HepG2 (cell line): Measurements from ENCODE around the gene NELFB. TPM values are rescaled to one million over a fixed set of nuclear protein-coding genes. Genes with fewer than 3 reads are reported as not detected.

Experiments used
- ATAC-seq: fragments of 200-7000 bp; cut with Tn5 transposase; 3 replicates; pipeline ENCODE4 v1.9.1; 2020; ENCODE audit warnings: mild to moderate bottlenecking, moderate library complexity
- BruUV-seq: library from RNA; stranded (reverse); fragments of 400-500 nt; replicated peaks from 2 replicates; lab custom pipeline; 2021; lab: Mats Ljungman, UMichigan
- CTCF ChIA-PET: fragments of 300-600 bp; formaldehyde crosslinking; extraction: SDS; loops from one replicate; lab custom pipeline; 2021; ENCODE audit warnings: low total read pairs, inconsistent platforms, low intra/inter-chr PET ratio; lab: Yijun Ruan, JAX
- POLR2A ChIA-PET: fragments of 350-600 bp; sonication (Branson Sonifier 250); formaldehyde crosslinking; loops from one replicate; lab custom pipeline; 2020; ENCODE audit warnings: antibody characterized with exemption, inconsistent platforms; lab: Yijun Ruan, JAX
- DNase-seq: peaks from one replicate; pipeline ENCODE4 v3.0.0-alpha.2; 2015; ENCODE audit warnings: low spot score
- FAIRE-seq: peaks from 3 replicates; lab custom pipeline; 2011; peaks lifted over from hg19 to GRCh38; lab: Jason Lieb, UNC
- H2AFZ ChIP-seq: one replicate; pipeline ENCODE4 v1.6.1; 2011; ENCODE audit warnings: low read length, inconsistent platforms
- H3K27ac ChIP-seq: fragments of 300-600 bp; 3 replicates; pipeline ENCODE4 v1.8.0; 2011; ENCODE audit warnings: mixed run types, mild to moderate bottlenecking, mixed read lengths, low read length, inconsistent platforms; ENCODE audit not compliant: insufficient read depth; ENCODE audit errors: extremely low read length
- H3K27me3 ChIP-seq, 2 experiments: fragments of 200-600 bp in 1 of 2; 2 replicates in 1 of 2; 3 replicates in 1 of 2; pipeline versions ENCODE4 v1.6.0 to v1.8.0; 2011; ENCODE audit warnings: low read length in 2 of 2, mild to moderate bottlenecking in 2 of 2, moderate library complexity in 2 of 2, inconsistent platforms in 1 of 2; ENCODE audit not compliant: insufficient read depth in 2 of 2, control insufficient read depth in 1 of 2
- H3K36me3 ChIP-seq, 2 experiments: fragments of 200-600 bp in 1 of 2; replicated peaks in 1 of 2; 2 replicates in 1 of 2; 3 replicates in 1 of 2; pipeline versions ENCODE4 v1.5.1 to v1.8.0; 2011; ENCODE audit warnings: low read length in 2 of 2, inconsistent platforms in 1 of 2; ENCODE audit not compliant: insufficient read depth in 2 of 2, control insufficient read depth in 1 of 2
- H3K4me1 ChIP-seq: 2 replicates; pipeline ENCODE4 v1.5.1; 2012; ENCODE audit warnings: low read length, inconsistent platforms; ENCODE audit not compliant: insufficient read depth
- H3K4me2 ChIP-seq: 2 replicates; pipeline ENCODE4 v1.6.0; 2011; ENCODE audit warnings: low read depth, low read length, inconsistent platforms
- H3K4me3 ChIP-seq, 3 experiments: fragments of 200-600 bp in 1 of 3; sonication (generic), shearing (Covaris generic) in 1 of 3; replicated peaks in 1 of 3; 2 replicates each; pipeline ENCODE4 v1.5.1; 2011 to 2016; ENCODE audit warnings: low read length in 3 of 3, inconsistent platforms in 2 of 3, low read depth in 2 of 3, mild to moderate bottlenecking in 2 of 3, control low read depth in 1 of 3, mixed read lengths in 1 of 3; ENCODE audit not compliant: insufficient read depth in 1 of 3
- H3K79me2 ChIP-seq: one replicate; pipeline ENCODE4 v1.6.1; 2011; ENCODE audit warnings: low read length, inconsistent platforms; ENCODE audit not compliant: insufficient read depth
- H3K9ac ChIP-seq: 2 replicates; pipeline ENCODE4 v1.6.0; 2011; ENCODE audit warnings: mild to moderate bottlenecking, low read depth, low read length, inconsistent platforms; ENCODE audit not compliant: insufficient read depth
- H3K9me3 ChIP-seq: 2 replicates; pipeline ENCODE4 v1.5.1; 2012; ENCODE audit warnings: mild to moderate bottlenecking, low read length
- H4K20me1 ChIP-seq: 2 replicates; pipeline ENCODE4 v1.6.0; 2011; ENCODE audit warnings: inconsistent platforms, mild to moderate bottlenecking, low read length, moderate library complexity; ENCODE audit not compliant: insufficient read depth
- AGO2 ChIP-seq: fragments of 200-400 bp; formaldehyde crosslinking; optimal IDR thresholded peaks from 2 replicates; pipeline ENCODE3; 2017; ENCODE audit warnings: mild to moderate bottlenecking, low read depth, low read length, moderate library complexity
- CREB3 ChIP-seq: sonication (generic); formaldehyde crosslinking; IDR thresholded peaks from 2 replicates; pipeline ENCODE4 v1.5.0; 2020; ENCODE audit warnings: missing genetic modification reagents
- HIVEP1 ChIP-seq: sonication (generic); formaldehyde crosslinking; IDR thresholded peaks from 2 replicates; pipeline ENCODE4 v1.4.0; 2020; ENCODE audit warnings: mild to moderate bottlenecking, missing genetic modification reagents
- LCORL ChIP-seq, 2 experiments: fragments of 450-650 bp in 1 of 2; sonication (generic) in 1 of 2; formaldehyde crosslinking in 1 of 2; IDR thresholded peaks; 2 replicates each; pipeline versions ENCODE4 v1.5.0 to v1.6.1; 2017 to 2020; ENCODE audit warnings: antibody characterized with exemption in 1 of 2, missing genetic modification reagents in 1 of 2
- LRRFIP1 ChIP-seq: sonication (generic); formaldehyde crosslinking; conservative IDR thresholded peaks from 2 replicates; pipeline ENCODE4 v1.4.0; 2020; ENCODE audit warnings: missing genetic modification reagents
- RBM39 ChIP-seq: fragments of 200-400 bp; formaldehyde crosslinking; IDR thresholded peaks from one replicate; pipeline ENCODE4 v1.6.1; 2018; ENCODE audit warnings: antibody characterized with exemption, mild to moderate bottlenecking, low read depth, low read length; ENCODE audit not compliant: poor library complexity, severe bottlenecking
- ZMYM4 ChIP-seq: sonication (generic); formaldehyde crosslinking; IDR thresholded peaks from 2 replicates; pipeline ENCODE4 v1.8.1; 2023; ENCODE audit warnings: mild to moderate bottlenecking, missing genetic modification reagents
- ZNF263 ChIP-seq: sonication (generic); formaldehyde crosslinking; IDR thresholded peaks from 2 replicates; pipeline ENCODE4 v1.4.0; 2020; ENCODE audit warnings: missing genetic modification reagents
- WGBS: methylation state at CpG from one replicate; pipeline ENCODE4 v1.1.6; 2017; ENCODE audit warnings: low lambda C conversion rate; 5-methylcytosine and 5-hydroxymethylcytosine counted together
- in situ Hi-C: cut with HindIII; loops from 2 replicates; pipeline ENCODE4 v1.10.0; 2017; ENCODE audit warnings: low pct_unique_long_range_greater_than_20kb; ENCODE audit not compliant: extremely low pct_ligation_motif_present
- intact Hi-C: fragments of 100-400 bp; cut with micrococcal nuclease; formaldehyde crosslinking; loops from one replicate; pipeline ENCODE4 v1.10.0; 2022; ENCODE audit not compliant: unreplicated experiment
- polyA plus RNA-seq, 8 experiments: library from polyadenylated mRNA; depleted of rRNA in 3 of 8; stranded (reverse) in 7 of 8; unstranded in 1 of 8; fragments of >200 nt; fragmentation: Illumina TruSeq in 4 of 8; extraction: Trizol in 4 of 8; gene quantifications; 2 replicates each; pipeline versions ENCODE4 v1.2.1 to v1.2.3, GENCODE V29; 2011 to 2016; ENCODE audit warnings: low read depth in 4 of 8, missing spikeins in 1 of 8, mixed read lengths in 1 of 8; ENCODE audit not compliant: insufficient read depth in 1 of 8
- total RNA-seq, 5 experiments: library from RNA; depleted of rRNA; stranded (reverse); fragments of >200 nt; fragmentation: Illumina TruSeq; extraction: Trizol; gene quantifications; 2 replicates each; pipeline ENCODE4 v1.2.3, GENCODE V29; 2016; ENCODE audit warnings: low read depth in 1 of 5
- TF ChIP-seq, protein P1 (sequence below): sonication (generic); formaldehyde crosslinking; IDR thresholded peaks from 2 replicates; pipeline ENCODE4 v1.8.0; 2022; ENCODE audit warnings: mild to moderate bottlenecking, missing genetic modification reagents, moderate library complexity

NELFB gene
- total and polyA plus RNA-seq, 2 of the 13 experiments (the other 11 are each of a cell fraction or from before 2014, with no cell fraction given), result 26.5 to 45.8 TPM

- CTCF ChIA-PET, result no interaction called here
- no peaks in the 10 kb centered on the region for H3K9me3 ChIP-seq
- FAIRE-seq (no peak), DNase-seq (no peak), ATAC-seq (no peak)
- no peak overlapping the region for H3K4me2 ChIP-seq
- 94% methylated on average over 10 of the region's 13 CpGs for WGBS
- H3K4me3 ChIP-seq, result no peak overlapping the region
- no peaks in the 10 kb centered on the region for H4K20me1 ChIP-seq
- peaks cover 13 to 29% of the 10 kb centered on the region in 2 experiments; a peak in 4 of 5 replicates for H3K36me3 ChIP-seq
- peaks cover 24% of the 10 kb centered on the region for H3K4me1 ChIP-seq
- no peaks in the 10 kb centered on the region; a peak in 1 of 5 replicates for H3K27me3 ChIP-seq
- no TSS peak for BruUV-seq
- no peak overlapping the region for H3K27ac ChIP-seq
- H3K9ac ChIP-seq, result no peak overlapping the region
- intact Hi-C loops, result no loop called here
- no peak for TF ChIP-seq HIVEP1 (CRISPR knock-in tag)
- H2AFZ ChIP-seq, result no peak overlapping the region
- H3K79me2 ChIP-seq, result no peaks in the 10 kb centered on the region
- POLR2A ChIA-PET, result interaction anchor here (1.3 to 1.5 kb wide), 2 partner anchors 19 to 32 kb away, joined by 3 to 5 read pairs; partner anchors contain the start of gene TUBB4B
- in situ Hi-C loops, result no loop called here
Measured at GRCh38 chr9:137273095-137273490, 18.0 kb downstream of the NELFB start.

DNA sequence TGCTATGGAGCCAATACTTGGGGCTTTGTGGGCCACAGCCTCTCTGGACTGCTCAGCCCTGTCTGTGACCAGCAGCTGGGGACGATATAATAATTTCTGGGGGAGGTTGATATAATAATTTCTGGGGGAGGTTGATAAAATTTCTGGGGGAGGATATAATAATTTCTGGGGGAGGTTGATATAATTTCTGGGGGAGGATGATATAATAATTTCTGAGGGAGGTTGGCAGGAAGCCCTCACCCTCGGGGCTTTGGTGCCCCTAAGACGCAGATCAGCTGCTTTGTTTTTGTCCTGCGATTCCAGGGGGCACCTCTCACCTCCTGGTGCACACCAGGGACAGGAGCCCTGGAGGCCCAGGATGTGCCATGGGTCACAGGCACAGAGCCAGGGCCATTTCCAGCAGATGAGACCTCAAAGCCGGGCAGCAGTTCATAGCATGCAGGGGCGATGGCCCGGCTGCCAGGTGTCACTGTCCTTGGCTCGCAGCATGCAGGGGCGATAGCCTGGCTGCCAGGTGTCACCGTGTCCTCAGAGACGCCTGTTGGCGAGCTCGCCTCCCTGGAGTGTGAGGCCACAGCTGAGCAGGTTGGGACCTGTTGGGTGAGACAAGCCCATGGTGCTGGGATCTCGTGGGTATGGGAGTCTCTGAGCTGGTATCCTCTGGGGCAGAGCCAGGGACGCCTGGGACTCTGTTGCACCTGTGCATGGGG lies 18.6 kb downstream of the NELFB start:
- ChIA-PET POLR2A (interaction anchor here (0.8 to 1.5 kb wide), 5 partner anchors 20 to 33 kb away, joined by 3 to 5 read pairs (median 4); partner anchors contain the start of gene TUBB4B), CTCF (no interaction called here)
- no peak for DNase-seq
- no peak for TF ChIP-seq ZMYM4 (CRISPR knock-in tag)
- no peak for TF ChIP-seq RBM39
- no peak for TF ChIP-seq ZNF263 (CRISPR knock-in tag)
- TF ChIP-seq AGO2, result peak; percentile 57
- TF ChIP-seq, protein P1, sequence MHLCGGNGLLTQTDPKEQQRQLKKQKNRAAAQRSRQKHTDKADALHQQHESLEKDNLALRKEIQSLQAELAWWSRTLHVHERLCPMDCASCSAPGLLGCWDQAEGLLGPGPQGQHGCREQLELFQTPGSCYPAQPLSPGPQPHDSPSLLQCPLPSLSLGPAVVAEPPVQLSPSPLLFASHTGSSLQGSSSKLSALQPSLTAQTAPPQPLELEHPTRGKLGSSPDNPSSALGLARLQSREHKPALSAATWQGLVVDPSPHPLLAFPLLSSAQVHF (CRISPR knock-in tag), result no peak
- no peak for TF ChIP-seq LCORL (IDR thresholded peaks at IDR 0.05)
- no peak for TF ChIP-seq LCORL (CRISPR knock-in tag; IDR thresholded peaks at IDR 0.05)
- TF ChIP-seq LRRFIP1 (CRISPR knock-in tag), result no peak
- no peak for TF ChIP-seq CREB3 (CRISPR knock-in tag)
- in situ Hi-C loops, result no loop called here
- ATAC-seq, result no peak
- no peak overlapping the region for H3K4me3 ChIP-seq
- intact Hi-C loops, result no loop called here
- H3K4me1 ChIP-seq, result peaks cover 18% of the 10 kb centered on the region
- peaks cover 13 to 28% of the 10 kb centered on the region in 2 experiments; a peak in 4 of 5 replicates for H3K36me3 ChIP-seq
- H3K27ac ChIP-seq, result no peak overlapping the region
- H3K4me2 ChIP-seq, result no peak overlapping the region
- 89% methylated on average over 5 of the region's 15 CpGs for WGBS
- no peak overlapping the region for H3K9ac ChIP-seq
- no peak for FAIRE-seq
- no TSS peak for BruUV-seq
- H3K27me3 ChIP-seq, result no peaks in the 10 kb centered on the region; a peak in 1 of 5 replicates
- H3K79me2 ChIP-seq, result peaks cover under 1% of the 10 kb centered on the region
- H2AFZ ChIP-seq, result no peak overlapping the region
- no peaks in the 10 kb centered on the region for H4K20me1 ChIP-seq
- H3K9me3 ChIP-seq, result no peaks in the 10 kb centered on the region
